ENCODE data around the gene LSS.

The LSS gene

GRCh38 chr21:46195595-46196195, 32.9 kb downstream of the LSS start:
- no peak for DNase-seq (ENCODE audit: low read depth)
- TF ChIP-seq, protein P1, sequence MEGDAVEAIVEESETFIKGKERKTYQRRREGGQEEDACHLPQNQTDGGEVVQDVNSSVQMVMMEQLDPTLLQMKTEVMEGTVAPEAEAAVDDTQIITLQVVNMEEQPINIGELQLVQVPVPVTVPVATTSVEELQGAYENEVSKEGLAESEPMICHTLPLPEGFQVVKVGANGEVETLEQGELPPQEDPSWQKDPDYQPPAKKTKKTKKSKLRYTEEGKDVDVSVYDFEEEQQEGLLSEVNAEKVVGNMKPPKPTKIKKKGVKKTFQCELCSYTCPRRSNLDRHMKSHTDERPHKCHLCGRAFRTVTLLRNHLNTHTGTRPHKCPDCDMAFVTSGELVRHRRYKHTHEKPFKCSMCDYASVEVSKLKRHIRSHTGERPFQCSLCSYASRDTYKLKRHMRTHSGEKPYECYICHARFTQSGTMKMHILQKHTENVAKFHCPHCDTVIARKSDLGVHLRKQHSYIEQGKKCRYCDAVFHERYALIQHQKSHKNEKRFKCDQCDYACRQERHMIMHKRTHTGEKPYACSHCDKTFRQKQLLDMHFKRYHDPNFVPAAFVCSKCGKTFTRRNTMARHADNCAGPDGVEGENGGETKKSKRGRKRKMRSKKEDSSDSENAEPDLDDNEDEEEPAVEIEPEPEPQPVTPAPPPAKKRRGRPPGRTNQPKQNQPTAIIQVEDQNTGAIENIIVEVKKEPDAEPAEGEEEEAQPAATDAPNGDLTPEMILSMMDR (IDR thresholded peaks at IDR 0.05; ENCODE audit: insufficient read depth, low read depth, low read length, missing control alignments) = no peak
- H3K4me3 ChIP-seq (ENCODE audit: low read depth, low read length) = no peak overlapping the region

DNA sequence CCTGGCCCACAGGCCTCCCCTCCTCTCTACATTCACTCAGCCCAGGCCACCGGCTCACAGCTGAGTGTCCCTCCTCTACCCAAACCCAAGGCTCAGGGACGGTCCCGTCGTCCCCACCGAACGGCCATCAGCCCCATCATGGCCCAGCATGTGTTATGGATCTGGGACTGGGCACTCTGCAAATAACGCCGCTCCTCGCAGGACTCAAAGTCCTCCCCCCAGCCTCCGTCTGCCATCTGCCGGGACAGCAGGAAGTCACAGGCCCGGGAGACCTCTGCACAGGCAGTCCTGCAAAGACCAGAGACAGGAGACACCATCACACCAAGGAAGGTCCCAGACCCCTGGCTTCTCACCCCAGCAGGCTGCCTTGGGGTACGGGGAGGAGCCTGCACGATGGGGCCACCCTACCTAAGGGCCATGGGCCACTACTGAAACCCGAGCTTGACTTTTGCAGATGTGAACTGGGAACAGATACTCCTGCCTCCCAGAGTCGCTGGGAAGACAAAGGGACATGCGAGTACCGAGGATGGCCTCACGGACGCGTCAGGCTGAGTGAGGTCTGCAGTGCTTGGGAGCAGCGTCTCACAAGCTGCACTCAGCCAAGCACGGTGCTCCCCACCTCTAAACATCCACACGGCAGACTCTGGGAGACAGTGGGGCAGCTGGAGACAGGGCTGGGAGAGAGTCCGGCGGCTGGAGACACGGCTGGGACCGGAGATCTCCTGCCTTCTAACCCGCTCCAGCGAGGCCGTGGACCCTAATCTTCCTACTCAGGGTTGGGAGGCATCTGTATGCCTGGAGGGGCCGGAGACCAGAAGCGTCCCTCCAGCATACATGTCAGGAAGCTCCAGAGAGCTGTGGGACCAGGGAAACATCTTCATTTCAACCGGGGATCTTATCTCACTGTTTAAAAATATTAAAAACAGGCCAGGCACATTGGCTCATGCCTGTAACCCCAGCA, 33.9 kb downstream of the LSS start:
- H3K4me3 ChIP-seq (ENCODE audit: low read depth, low read length) = no peak overlapping the region

GRCh38 chr21:46193829-46194373, 34.7 kb downstream of the LSS start:
- TF ChIP-seq, protein P1 (IDR thresholded peaks at IDR 0.05; ENCODE audit: insufficient read depth, low read depth, low read length, missing control alignments) = no peak
- no peak overlapping the region for H3K4me3 ChIP-seq (ENCODE audit: low read depth, low read length)
- peak; percentile 0 for DNase-seq (ENCODE audit: low read depth)

More for the DNA sequence above, 33.9 kb downstream of the LSS start:
- DNase-seq (ENCODE audit: low read depth) = peak; percentile 0
- TF ChIP-seq, protein P1 (IDR thresholded peaks at IDR 0.05; ENCODE audit: insufficient read depth, low read depth, low read length, missing control alignments) = no peak

DNA sequence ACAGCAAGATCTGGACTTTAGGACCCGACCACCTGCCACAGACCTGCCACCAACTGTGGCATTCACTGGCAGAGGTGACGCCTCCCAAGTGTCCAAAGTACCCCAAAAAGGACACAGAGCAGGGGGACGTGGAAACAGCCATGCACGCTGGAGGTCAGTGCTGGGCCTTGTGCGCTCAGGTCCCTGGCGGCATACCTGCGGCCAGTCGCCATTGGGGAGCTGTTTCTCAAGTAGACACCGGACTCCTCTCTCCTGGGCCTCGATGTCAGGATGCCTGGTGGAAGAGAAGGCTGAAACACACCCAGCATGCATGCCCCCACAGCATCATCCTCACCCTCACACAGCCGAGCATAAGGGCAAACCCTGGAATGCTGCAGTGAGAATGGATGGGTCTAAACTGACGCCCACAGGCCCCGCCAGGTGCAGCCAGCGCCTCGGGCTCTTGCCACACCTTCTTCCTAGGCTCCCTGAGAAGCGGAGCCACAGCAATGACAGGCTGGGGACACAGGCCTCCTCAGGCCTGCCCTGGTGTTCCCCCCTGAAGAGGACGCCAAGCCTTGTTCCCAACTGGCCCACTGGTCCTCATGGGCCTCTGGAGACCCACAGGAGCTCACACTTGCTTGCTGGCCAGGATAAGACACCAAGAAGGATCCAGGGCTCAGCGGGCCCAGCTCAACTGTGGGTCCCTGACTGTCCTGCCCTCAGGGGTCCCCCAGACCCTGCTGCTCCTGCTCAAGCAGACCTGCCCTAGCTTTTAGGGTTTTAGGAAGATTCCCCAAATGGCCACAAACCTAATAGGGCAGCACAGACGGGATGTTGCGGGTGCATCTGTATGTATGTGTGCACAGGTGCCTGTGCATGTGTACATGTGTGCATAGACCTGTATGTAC, 36.6 kb downstream of the LSS start:
- no peak overlapping the region for H3K4me3 ChIP-seq (ENCODE audit: low read depth, low read length)
- no peak for DNase-seq (ENCODE audit: low read depth)
- TF ChIP-seq, protein P1 (IDR thresholded peaks at IDR 0.05; ENCODE audit: insufficient read depth, low read depth, low read length, missing control alignments) = no peak

GRCh38 chr21:46191257-46191685, 37.3 kb downstream of the LSS start:
- H3K4me3 ChIP-seq (ENCODE audit: low read depth, low read length) = no peak overlapping the region
- DNase-seq (ENCODE audit: low read depth) = no peak
- TF ChIP-seq, protein P1 (IDR thresholded peaks at IDR 0.05; ENCODE audit: insufficient read depth, low read depth, low read length, missing control alignments) = no peak

- no peak overlapping the region for H3K4me3 ChIP-seq (ENCODE audit: low read depth, low read length)
- TF ChIP-seq, protein P1 (IDR thresholded peaks at IDR 0.05; ENCODE audit: insufficient read depth, low read depth, low read length, missing control alignments) = no peak
- no peak for DNase-seq (ENCODE audit: low read depth)
Observed at GRCh38 chr21:46190491-46191131, 38.0 kb downstream of the LSS start.

All from GM12865 (cell line).